Stimulated activated CD4-positive, alpha-beta T cell treated with anti-CD3 and anti-CD28 coated beads, Interleukin-4, amount 100 ng/mL, for 4 hours (primary cell): Measurements from ENCODE around the gene PLOD1.

Experiments used
- DNase-seq, 2 experiments: peaks; one replicate each; pipeline ENCODE4 v3.0.0-alpha.2; 2020

The PLOD1 gene

DNA sequence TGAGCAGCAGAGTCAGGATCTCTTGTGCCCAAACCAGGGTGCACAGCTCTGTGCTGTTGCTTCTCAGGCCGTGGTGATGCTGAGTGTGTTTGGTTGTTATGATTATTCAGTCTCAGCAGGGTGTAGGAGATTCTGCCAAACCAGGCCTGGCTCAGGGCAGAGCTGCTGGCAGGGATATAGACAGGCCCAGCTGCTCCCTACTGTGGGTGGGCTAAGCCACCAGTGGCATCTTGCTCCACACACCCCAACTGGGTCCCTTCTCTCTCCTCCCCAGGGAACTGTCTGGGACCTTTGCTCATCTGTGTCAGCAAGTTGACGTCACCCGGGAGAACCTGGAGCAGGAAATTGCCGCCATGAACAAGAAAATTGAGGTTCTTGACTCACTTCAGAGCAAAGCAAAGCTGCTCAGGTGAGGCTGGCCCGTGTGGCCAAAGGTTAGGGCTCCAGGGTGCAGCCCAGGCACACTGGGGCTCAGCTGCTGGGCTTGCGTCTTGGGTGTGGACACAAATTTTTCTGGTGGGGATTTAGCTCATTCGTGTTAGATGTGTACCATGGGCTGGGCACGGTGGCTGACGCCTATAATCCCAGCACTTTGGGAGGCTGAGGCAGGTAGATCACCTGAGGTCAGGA lies 74.9 kb downstream of the PLOD1 start:
- DNase-seq: no peak

DNA sequence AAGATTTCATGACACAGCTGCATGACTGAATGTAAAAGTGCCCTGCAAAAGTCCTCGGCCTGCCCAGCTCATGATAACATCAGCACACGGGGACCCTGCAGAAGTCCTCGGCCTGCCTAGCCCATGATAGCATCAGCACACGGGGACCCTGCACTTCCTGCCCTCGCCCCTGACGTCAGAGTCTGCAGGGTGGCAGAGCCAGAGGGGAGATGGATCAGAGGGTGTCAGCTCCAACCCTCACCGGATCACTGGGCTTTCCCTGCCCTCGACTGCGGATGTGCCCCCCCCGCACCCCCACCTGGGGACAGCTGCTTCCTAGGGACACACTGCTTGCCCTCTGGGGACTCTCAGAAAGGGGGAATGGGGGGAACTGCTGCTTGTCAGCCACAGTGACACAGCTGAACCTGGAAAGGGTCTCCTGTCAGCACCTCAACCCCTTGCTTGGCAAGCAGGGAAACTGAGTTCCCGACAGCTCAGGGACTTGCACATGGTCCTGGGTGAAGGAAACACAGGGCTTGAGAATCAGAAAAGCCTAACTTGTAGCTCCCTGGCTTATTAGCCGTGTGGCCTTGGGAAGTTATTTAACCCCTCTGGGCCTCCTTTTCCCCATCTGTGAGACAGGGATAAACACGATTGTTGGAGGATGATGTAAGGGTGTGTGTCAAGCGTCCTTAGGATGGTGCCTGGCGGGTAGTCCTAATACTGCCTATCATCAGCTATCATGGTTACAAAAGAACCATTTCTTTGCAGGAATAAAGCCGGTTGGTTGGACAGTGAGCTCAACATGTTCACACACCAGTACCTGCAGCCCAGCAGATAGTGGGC lies 76.4 kb downstream of the PLOD1 start:
- DNase-seq: no peak

- no peak for DNase-seq
Measured at GRCh38 chr1:12011998-12012397, 77.5 kb downstream of the PLOD1 start.

- DNase-seq: no peak
Measured at GRCh38 chr1:12012560-12013316, 78.2 kb downstream of the PLOD1 start.

DNA sequence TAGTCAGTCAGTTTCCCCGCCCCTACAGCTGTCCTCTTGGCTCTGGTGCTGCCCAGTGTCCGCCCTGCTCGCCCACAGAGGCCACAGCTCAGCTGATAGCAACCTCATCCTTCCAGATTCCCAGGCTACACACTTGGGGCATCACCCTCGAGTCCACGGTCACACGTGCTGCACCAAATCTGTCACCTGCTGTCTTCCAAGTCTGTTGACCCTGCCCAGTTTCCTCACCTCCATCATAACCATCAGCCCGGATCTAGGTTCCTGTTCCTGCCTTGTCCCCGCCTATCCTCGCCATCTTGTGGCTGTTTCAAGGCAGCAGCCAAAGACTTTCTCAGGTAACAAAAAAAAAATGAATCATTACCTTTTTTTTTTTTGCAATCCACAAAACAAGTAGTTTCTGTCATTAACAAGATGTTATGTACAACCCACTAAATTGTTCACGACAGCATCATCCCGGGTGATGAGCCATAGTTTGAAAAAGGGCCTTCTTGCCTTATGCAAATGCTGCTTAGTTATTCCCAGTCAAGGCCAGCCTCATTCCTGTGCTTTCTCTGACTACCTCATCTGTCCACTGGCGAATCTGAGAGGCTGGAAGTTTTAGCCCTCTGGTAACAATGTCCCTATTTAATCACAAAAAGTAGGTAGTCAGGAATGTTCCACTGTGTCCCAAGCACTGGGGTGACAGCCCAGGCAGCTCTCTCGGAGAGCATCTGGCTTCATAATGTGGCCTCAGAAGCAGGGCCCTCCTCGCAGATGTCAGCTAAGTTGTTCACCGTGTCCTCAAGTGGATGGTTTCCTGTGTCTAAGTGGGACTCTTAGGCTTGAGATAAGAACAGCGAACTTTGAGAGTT lies 79.8 kb downstream of the PLOD1 start:
- DNase-seq: no peak

DNA sequence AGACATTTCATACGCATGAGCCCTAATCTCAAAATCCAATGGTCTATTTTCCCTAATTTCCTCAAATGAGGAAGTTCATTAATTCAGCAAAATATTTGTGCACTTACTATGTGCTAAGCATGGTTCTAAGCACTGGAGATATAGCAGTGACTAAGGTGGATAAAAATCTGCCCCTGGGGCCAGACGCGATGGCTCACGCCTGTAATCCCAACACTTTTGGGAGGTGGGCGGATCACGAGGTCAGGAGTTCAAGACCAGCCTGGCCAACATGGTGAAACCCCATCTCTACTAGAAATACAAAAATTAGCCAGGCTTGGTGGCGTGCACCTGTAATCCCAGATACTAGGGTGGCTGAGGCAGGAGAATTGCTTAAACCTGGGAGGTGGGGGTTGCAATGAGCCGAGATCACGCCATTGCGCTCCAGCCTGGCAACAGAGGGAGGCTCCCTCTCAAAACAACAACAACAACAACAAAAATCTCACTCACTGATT lies 80.5 kb downstream of the PLOD1 start:
- no peak for DNase-seq

DNA sequence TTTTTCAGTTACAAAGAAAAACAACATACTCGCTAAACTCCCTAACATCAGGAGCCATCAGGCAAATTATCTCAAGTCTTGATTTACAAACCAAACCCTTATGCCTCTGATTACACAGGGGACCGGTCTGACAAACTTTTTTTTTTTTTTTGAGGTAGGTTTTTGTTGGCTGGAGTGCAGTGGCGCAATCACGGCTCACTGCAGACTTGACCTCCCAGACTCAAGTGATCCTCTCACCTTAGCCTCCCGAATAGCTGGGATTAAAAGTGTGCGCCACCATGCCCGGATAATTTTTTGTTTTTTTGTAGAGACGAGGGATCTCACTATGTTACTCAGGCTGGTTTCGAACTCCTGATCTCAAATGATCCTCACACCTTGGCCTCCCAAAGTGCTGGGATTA lies 81.0 kb downstream of the PLOD1 start:
- DNase-seq: no peak

DNA sequence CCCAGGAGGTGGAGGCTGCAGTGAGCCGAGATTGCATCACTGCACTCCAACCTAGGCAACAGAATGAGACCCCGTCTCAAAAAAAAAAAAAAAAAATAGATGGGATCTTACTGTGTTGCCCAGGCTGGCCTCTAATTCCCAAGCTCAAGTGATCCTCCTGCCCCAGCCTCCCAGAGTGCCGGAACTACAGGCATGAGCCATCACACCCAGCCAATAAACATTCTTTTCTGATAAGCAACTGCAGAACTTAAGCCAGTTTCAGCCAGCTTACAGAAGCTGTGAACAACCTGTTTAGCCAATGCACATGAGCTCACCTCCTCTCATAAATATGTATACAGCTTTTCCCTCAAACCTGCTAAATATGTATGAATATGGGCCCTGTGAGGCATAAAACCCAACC lies 81.7 kb downstream of the PLOD1 start:
- no peak for DNase-seq

GRCh38 chr1:12019858-12020509 lies 85.5 kb downstream of the PLOD1 start:
- no peak for DNase-seq

DNA sequence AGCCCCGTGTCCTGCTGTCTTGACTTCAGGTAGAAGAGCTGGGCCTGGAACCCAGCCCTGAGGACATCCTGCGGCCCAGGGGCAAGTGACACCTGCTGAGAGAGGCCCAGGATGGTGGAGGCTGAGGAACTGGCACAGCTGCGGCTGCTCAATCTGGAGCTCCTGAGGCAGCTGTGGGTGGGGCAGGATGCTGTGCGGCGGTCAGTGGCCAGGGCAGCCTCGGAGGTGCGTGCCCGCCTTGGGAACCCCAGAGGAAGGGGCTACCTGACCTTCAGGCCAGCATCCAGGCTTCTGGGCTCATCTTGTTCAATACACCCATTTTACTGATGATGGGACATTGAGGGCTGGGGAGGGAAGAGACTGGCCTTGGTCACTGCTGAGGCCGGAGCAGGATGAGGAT lies 87.1 kb downstream of the PLOD1 start:
- no peak for DNase-seq

DNA sequence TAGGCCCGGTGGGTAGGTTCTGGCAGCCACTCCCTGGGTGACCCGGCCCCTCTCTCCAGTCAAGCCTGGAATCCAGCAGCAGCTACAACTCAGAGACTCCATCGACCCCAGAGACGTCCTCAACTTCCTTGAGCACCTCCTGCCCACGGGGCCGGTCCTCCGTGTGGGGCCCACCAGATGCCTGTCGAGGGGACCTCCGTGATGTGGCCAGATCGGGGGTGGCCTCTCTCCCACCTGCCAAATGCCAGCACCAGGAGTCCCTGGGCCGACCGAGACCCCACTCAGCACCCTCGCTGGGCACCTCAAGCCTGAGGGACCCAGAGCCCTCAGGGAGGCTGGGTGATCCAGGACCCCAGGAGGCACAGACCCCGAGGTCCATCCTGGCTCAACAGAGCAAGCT lies 87.5 kb downstream of the PLOD1 start:
- DNase-seq: no peak
